MM.1S (cell line): ENCODE results near the gene LOXL4.
A peak's percentile ranks its signal among the peaks of the same experiment; 100 is the strongest.

Experiments
- DNase-seq: peaks from one replicate; pipeline ENCODE4 v3.0.0-alpha.2; 2015
- H2AFZ ChIP-seq: fragments of 300-600 bp; sonication (generic); 2 replicates; pipeline ENCODE4 v1.6.0; 2016; ENCODE audit warnings: antibody characterized with exemption, low read length
- H3F3A ChIP-seq: fragments of 300-600 bp; sonication (generic); 2 replicates; pipeline ENCODE4 v1.6.1; 2016; ENCODE audit warnings: mild to moderate bottlenecking, antibody characterized with exemption, low read length, moderate library complexity, mixed read lengths; ENCODE audit not compliant: insufficient read depth
- H3K27ac ChIP-seq: fragments of 300-600 bp; sonication (generic); 2 replicates; pipeline ENCODE4 v1.5.1; 2016; ENCODE audit warnings: mild to moderate bottlenecking, low read length
- H3K27me3 ChIP-seq: fragments of 300-600 bp; sonication (generic); replicated peaks from 2 replicates; pipeline ENCODE4 v1.6.0; 2016; ENCODE audit warnings: low read length; ENCODE audit not compliant: insufficient read depth
- H3K36me3 ChIP-seq: fragments of 300-600 bp; sonication (generic); replicated peaks from 2 replicates; pipeline ENCODE4 v1.6.1; 2016; ENCODE audit warnings: mild to moderate bottlenecking, low read length, mixed read lengths; ENCODE audit not compliant: insufficient read depth
- H3K4me1 ChIP-seq: fragments of 300-600 bp; sonication (generic); 2 replicates; pipeline ENCODE4 v1.6.1; 2016; ENCODE audit warnings: low read length, mixed read lengths
- H3K4me2 ChIP-seq: fragments of 300-600 bp; sonication (generic); 2 replicates; pipeline ENCODE4 v1.6.0; 2016; ENCODE audit warnings: low read depth, low read length
- H3K4me3 ChIP-seq: fragments of 300-600 bp; sonication (generic); 2 replicates; pipeline ENCODE4 v1.5.1; 2016; ENCODE audit warnings: low read length, mixed read lengths
- H3K79me2 ChIP-seq: fragments of 300-600 bp; sonication (generic); 2 replicates; pipeline ENCODE4 v1.6.1; 2016; ENCODE audit warnings: mixed run types, low read length, mixed read lengths
- H3K9ac ChIP-seq: fragments of 300-600 bp; sonication (generic); 2 replicates; pipeline ENCODE4 v1.6.1; 2016; ENCODE audit warnings: low read length, mixed read lengths
- H3K9me2 ChIP-seq: fragments of 300-600 bp; sonication (generic); replicated peaks from 2 replicates; pipeline ENCODE4 v1.6.1; 2016; ENCODE audit warnings: mild to moderate bottlenecking, low read length, mixed read lengths; ENCODE audit not compliant: insufficient read depth
- H3K9me3 ChIP-seq: fragments of 300-600 bp; sonication (generic); replicated peaks from 2 replicates; pipeline ENCODE4 v1.6.1; 2016; ENCODE audit warnings: mild to moderate bottlenecking, low read length, mixed read lengths; ENCODE audit not compliant: insufficient read depth
- H4K20me1 ChIP-seq: fragments of 300-600 bp; sonication (generic); 2 replicates; pipeline ENCODE4 v1.6.1; 2016; ENCODE audit warnings: mild to moderate bottlenecking, low read length, moderate library complexity, mixed read lengths; ENCODE audit not compliant: insufficient read depth
- EZH2 ChIP-seq: fragments of 300-600 bp; sonication (generic); optimal IDR thresholded peaks from 2 replicates; pipeline ENCODE3; 2017; ENCODE audit warnings: low read depth, mild to moderate bottlenecking, antibody characterized with exemption, low read length, mixed read lengths
- EZH2phosphoT487 ChIP-seq: fragments of 300-600 bp; sonication (generic); IDR thresholded peaks from 2 replicates; pipeline ENCODE4 v1.6.1; 2018; ENCODE audit warnings: antibody characterized with exemption, low read length
- TF ChIP-seq, protein P1 (sequence below): fragments of 300-600 bp; sonication (generic); IDR thresholded peaks from 2 replicates; pipeline ENCODE4 v1.5.1; 2016; ENCODE audit warnings: antibody characterized with exemption, low read length, mixed read lengths

LOXL4 gene

DNA sequence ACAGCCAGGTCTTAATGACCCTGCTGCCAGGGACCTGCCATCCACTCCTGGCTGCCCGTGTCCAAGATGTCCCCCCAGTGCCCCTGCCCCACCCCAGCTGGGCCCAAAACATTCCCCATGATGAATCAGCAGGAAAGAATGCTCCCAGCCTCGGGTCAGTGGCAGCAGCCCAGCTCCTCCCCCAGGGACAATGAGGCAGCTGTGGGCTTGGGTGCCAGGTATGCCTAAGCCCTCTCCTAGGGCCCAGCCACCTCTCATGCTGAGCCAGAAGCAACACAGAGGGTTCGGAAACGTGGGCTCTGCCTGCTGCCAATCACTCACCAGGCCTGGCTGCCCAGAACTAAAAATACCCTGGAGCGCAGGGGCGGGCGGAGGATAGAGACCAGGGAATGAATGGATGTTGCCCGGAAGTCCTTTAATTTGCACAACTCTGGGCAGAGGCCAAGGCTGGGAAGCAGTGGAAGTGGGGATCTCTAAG is 1.5 kb upstream of the LOXL4 start:
- H3K27me3 ChIP-seq = no peaks in the 10 kb centered on the region
- H3K4me3 ChIP-seq = no peak overlapping the region
- H3K4me1 ChIP-seq = 0 out of 2 replicates have a peak, but pooled peaks cover 4% of the 10 kb centered on the region
- H3K9me3 ChIP-seq = no peaks in the 10 kb centered on the region
- H3K9ac ChIP-seq = no peak overlapping the region
- no peaks in the 10 kb centered on the region for H3K9me2 ChIP-seq
- DNase-seq = no peak
- no peaks in the 10 kb centered on the region for H4K20me1 ChIP-seq
- no peaks in the 10 kb centered on the region for H3K36me3 ChIP-seq
- H3K79me2 ChIP-seq = no peaks in the 10 kb centered on the region
- H3K27ac ChIP-seq = no peak overlapping the region
- no peak overlapping the region for H3K4me2 ChIP-seq
- TF ChIP-seq EZH2phosphoT487 (no peak), EZH2 (no peak)
- TF ChIP-seq, protein P1, sequence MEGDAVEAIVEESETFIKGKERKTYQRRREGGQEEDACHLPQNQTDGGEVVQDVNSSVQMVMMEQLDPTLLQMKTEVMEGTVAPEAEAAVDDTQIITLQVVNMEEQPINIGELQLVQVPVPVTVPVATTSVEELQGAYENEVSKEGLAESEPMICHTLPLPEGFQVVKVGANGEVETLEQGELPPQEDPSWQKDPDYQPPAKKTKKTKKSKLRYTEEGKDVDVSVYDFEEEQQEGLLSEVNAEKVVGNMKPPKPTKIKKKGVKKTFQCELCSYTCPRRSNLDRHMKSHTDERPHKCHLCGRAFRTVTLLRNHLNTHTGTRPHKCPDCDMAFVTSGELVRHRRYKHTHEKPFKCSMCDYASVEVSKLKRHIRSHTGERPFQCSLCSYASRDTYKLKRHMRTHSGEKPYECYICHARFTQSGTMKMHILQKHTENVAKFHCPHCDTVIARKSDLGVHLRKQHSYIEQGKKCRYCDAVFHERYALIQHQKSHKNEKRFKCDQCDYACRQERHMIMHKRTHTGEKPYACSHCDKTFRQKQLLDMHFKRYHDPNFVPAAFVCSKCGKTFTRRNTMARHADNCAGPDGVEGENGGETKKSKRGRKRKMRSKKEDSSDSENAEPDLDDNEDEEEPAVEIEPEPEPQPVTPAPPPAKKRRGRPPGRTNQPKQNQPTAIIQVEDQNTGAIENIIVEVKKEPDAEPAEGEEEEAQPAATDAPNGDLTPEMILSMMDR = no peak
- H2AFZ ChIP-seq = no peak overlapping the region
- no peaks in the 10 kb centered on the region for H3F3A ChIP-seq

DNA sequence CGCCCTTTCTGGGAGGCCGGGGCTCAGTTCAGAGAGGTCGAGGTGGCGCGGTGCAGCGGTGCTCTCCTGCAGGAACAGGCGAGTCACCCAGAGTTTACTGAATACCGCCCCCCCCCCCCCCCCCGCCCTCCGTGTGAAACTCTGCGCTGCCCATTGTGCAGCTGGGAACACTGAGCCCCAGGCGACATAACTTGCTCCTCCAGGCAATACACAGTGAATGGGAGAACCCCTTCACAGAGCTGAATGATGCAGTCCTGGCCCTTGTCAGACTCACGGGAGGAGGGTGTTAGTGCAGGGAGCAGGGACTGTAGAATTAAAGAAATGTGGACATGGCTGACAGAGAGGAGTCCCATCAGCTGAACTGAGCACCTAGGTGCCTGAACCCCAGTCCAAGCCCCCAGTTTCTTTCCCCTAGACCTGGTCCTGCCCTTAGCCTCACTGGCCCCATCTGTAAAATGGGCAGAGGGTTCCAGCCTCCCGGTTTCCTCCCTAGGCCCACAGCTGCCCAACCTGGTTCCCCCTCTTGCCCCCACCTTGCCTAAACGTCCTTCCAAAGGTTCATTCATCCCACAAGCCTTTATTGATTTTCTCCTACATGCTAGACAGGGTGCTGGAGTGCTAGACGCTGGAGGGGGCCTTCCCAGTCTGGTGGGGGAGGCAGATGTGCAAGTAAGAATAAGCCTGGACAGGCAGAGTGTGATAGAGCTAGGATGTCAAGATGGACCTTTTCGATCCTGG is 869 bp upstream of the LOXL4 start:
- H3F3A ChIP-seq = no peaks in the 10 kb centered on the region
- H3K4me3 ChIP-seq = peak overlapping the region; percentile 58; the same call in 1 of the 2 replicates
- no peak overlapping the region for H2AFZ ChIP-seq
- no peaks in the 10 kb centered on the region for H3K79me2 ChIP-seq
- peak overlapping the region; percentile 66 for H3K4me2 ChIP-seq
- TF ChIP-seq EZH2 (no peak), EZH2phosphoT487 (no peak)
- TF ChIP-seq, protein P1 = no peak
- H3K36me3 ChIP-seq = no peaks in the 10 kb centered on the region
- no peak overlapping the region for H3K27ac ChIP-seq
- H3K4me1 ChIP-seq = 0 out of 2 replicates have a peak, but pooled peaks cover 4% of the 10 kb centered on the region
- no peak for DNase-seq
- H3K27me3 ChIP-seq = no peaks in the 10 kb centered on the region
- peak overlapping the region; percentile 39; the same call in 1 of the 2 replicates for H3K9ac ChIP-seq
- H4K20me1 ChIP-seq = no peaks in the 10 kb centered on the region
- H3K9me2 ChIP-seq = no peaks in the 10 kb centered on the region
- no peaks in the 10 kb centered on the region for H3K9me3 ChIP-seq

DNA sequence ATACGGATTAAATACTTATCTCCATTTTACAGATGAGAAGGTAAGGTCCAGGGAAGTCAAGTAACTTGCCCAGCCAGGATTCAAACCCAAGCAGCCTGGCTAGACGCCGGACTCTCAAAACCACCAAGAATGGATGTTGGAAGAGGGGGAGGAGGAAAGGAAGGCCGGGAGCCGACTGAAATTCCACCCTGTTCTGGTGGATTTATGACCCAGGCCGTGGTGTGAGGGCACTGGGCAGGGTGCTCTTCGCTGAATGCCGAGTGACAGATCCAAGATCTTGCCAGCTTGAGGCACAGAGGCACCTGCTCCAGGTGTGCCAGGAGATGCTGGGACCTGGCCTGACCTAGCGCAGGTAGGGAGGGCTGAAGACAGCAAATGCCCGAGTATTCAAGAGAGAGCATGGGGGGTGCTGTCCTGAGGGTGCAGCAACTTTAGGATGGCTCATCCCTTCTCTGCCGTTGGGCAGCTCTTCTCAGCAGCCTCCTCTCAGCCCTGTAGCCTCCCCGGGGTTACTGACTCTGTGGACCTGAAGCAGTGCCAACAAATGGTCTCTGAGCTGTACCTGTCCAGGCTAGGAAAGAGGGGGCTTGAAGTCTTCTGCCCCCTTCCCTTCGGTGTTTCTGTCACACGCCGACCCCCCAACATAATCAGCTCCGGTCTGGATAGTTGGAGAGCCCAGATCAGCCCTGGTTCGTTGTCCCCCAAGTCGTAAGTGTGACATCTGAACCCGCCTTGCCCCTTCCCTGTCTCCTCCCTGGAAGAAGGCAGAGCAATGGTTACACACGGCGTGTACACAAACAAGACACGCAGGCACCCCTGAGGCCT is 713 bp downstream of the LOXL4 start:
- no peak overlapping the region for H3K27ac ChIP-seq
- H3K9ac ChIP-seq = no peak overlapping the region
- H3K36me3 ChIP-seq = no peaks in the 10 kb centered on the region
- no peaks in the 10 kb centered on the region for H3K27me3 ChIP-seq
- H3K9me3 ChIP-seq = no peaks in the 10 kb centered on the region
- H3F3A ChIP-seq = no peaks in the 10 kb centered on the region
- H3K79me2 ChIP-seq = no peaks in the 10 kb centered on the region
- TF ChIP-seq EZH2 (no peak), EZH2phosphoT487 (no peak)
- TF ChIP-seq, protein P1 = no peak
- no peaks in the 10 kb centered on the region for H3K9me2 ChIP-seq
- peak overlapping the region; percentile 43; the same call in 1 of the 2 replicates for H3K4me2 ChIP-seq
- no peaks in the 10 kb centered on the region for H4K20me1 ChIP-seq
- H3K4me3 ChIP-seq = no peak overlapping the region
- peak overlapping the region; percentile 48; the same call in 1 of the 2 replicates for H2AFZ ChIP-seq
- H3K4me1 ChIP-seq = peaks cover 14% of the 10 kb centered on the region
- DNase-seq = no peak
